ENCODE results near the gene PLEKHF1.
"Not testable (repeated sequence)": the region's sequence is repeated elsewhere in the genome, so short reads cannot be mapped to it uniquely, and the experiment has no call there.

Gene PLEKHF1

GRCh38 chr19:29667901-29668341 lies 2.7 kb downstream of the PLEKHF1 start:
- no peak for TF ChIP-seq POLR2AphosphoS5 (IDR thresholded peaks at IDR 0.05; ENCODE audit: low read depth)

DNA sequence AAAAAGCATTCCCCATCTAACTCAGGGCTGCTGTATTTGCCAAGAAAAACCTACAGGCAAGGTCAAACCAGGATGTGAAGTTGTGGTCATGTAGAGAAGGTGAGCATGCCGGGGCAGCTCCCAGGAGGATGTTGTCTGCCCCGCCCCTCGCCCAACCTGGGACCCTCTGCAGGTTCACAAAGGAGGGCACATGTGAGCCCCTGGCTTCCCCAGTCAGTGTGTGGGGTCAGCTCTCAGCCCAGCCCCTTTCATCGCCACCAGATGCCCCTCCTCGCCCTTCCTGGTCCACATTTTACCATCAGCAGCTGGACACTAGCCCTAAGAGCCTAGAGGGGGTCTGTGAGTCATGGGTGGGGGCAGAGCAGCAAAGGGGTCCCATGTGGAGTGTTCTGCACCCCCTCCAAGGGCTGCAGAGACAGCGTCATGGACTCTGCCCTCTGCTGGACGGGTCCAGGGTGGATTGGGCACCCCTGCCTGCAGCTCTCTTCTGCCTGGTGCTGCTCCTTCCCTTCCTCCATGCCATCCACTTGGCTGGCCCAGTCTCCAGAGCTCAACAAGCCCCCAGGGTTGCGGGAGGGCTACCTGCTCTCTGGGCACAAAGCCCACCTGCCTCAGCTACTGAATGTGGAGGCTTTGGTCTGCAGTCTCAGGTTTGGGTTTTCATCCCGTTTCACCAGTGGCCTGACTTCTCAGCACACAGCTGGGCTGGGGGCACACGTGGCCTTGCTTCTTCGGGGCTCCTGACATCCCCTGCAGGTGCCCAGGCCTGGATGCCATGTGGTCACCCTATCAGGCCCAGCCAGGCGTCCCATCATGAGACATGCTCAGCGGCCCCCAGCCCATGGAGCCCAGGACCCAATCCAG lies 3.7 kb downstream of the PLEKHF1 start:
- no peak for DNase-seq (ENCODE audit: low read depth in 1 of 2, low spot score in 1 of 2)
- TF ChIP-seq CTCF (IDR thresholded peaks at IDR 0.05; ENCODE audit: insufficient read depth, low read length) (peak; percentile 8), GABPA (IDR thresholded peaks at IDR 0.05; ENCODE audit: low read depth) (no peak)
- Histone ChIP-seq H3K27me3 (ENCODE audit: insufficient read depth, poor library complexity, severe bottlenecking) (peaks cover 3% of the 10 kb centered on the region), H3K27ac (replicated peaks) (no peak overlapping the region), H3K4me3 (replicated peaks; ENCODE audit: insufficient read depth, low read length) (no peak overlapping the region)

More at GRCh38 chr19:29667901-29668341, 2.7 kb downstream of the PLEKHF1 start:
- Histone ChIP-seq H3K4me3 (replicated peaks; ENCODE audit: insufficient read depth, low read length) (no peak overlapping the region), H3K27me3 (ENCODE audit: insufficient read depth, poor library complexity, severe bottlenecking) (peaks cover 3% of the 10 kb centered on the region), H3K27ac (replicated peaks) (no peak overlapping the region)
- no peak for DNase-seq (ENCODE audit: low read depth in 1 of 2, low spot score in 1 of 2)

GRCh38 chr19:29670255-29670654 lies 5.0 kb downstream of the PLEKHF1 start:
- DNase-seq (ENCODE audit: low read depth in 1 of 2, low spot score in 1 of 2) = no peak
- H3K27me3 ChIP-seq (ENCODE audit: insufficient read depth, poor library complexity, severe bottlenecking) = peaks cover 3% of the 10 kb centered on the region
- TF ChIP-seq REST (IDR thresholded peaks at IDR 0.05; ENCODE audit: insufficient replicate concordance, low read depth) (no peak), GABPA (IDR thresholded peaks at IDR 0.05; ENCODE audit: low read depth) (no peak), SPI1 (IDR thresholded peaks at IDR 0.05; ENCODE audit: borderline replicate concordance, low read depth) (no peak), CTCF (IDR thresholded peaks at IDR 0.05; ENCODE audit: insufficient read depth, low read length) (no peak), POLR2AphosphoS5 (IDR thresholded peaks at IDR 0.05; ENCODE audit: low read depth) (no peak)
- no peak overlapping the region for H3K27ac ChIP-seq (replicated peaks)
- H3K4me3 ChIP-seq (replicated peaks; ENCODE audit: insufficient read depth, low read length) = no peak overlapping the region

- not testable (repeated sequence) for H3K27me3 ChIP-seq (ENCODE audit: insufficient read depth, poor library complexity, severe bottlenecking); H3K27ac ChIP-seq (replicated peaks); DNase-seq (ENCODE audit: low read depth in 1 of 2, low spot score in 1 of 2); H3K4me3 ChIP-seq (replicated peaks; ENCODE audit: insufficient read depth, low read length)
These were observed 5.7 kb downstream of the PLEKHF1 start for GRCh38 chr19:29671026-29671392.

DNA sequence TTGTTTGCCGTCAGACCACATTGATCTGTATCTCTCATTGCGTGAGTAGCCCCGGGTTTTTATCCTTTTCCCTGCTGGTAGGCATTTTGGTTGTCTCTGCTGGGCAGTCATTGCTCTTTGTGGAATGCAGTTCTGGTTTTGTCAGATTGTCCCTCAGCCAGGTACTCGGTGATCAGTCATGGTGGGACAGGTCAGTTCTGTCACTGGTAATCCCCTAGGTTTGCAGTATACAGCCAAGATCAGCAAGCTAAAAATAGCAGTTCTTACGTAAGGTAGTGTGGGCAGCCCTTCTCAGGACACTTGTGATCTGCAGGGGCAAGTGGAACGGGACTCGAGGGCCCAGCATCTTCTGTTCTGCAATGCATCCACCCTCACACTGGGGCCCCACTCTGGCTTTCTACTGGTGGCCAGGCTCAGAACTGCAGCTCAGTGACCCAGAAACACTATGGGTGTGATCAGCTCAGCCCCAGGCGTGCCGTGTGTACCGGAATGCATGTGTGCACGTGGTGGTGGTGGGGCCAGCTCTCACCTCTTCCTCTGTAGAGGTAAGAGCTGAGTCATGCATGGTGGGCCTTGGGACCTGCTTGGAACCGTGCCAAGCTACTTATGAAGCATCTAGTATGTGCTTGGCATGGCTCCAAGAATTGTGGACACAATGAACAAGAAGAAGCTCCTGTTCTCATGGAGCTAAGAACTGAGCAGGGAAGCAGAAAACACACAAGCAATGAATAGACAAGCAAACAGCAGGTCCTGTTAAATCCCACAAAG lies 6.3 kb downstream of the PLEKHF1 start:
- H3K27me3 ChIP-seq (ENCODE audit: insufficient read depth, poor library complexity, severe bottlenecking) = no peaks in the 10 kb centered on the region
- no peak for TF ChIP-seq CTCF (IDR thresholded peaks at IDR 0.05; ENCODE audit: insufficient read depth, low read length)
- no peak for TF ChIP-seq GABPA (IDR thresholded peaks at IDR 0.05; ENCODE audit: low read depth)
- no peak for TF ChIP-seq POLR2AphosphoS5 (IDR thresholded peaks at IDR 0.05; ENCODE audit: low read depth)
- no peak for TF ChIP-seq REST (IDR thresholded peaks at IDR 0.05; ENCODE audit: insufficient replicate concordance, low read depth)
- H3K27ac ChIP-seq (replicated peaks) = no peak overlapping the region
- DNase-seq (ENCODE audit: low read depth in 1 of 2, low spot score in 1 of 2) = peak; percentile 18 to 52
- no peak overlapping the region for H3K4me3 ChIP-seq (replicated peaks; ENCODE audit: insufficient read depth, low read length)
